ENCODE results near the gene MYO6.

DNA sequence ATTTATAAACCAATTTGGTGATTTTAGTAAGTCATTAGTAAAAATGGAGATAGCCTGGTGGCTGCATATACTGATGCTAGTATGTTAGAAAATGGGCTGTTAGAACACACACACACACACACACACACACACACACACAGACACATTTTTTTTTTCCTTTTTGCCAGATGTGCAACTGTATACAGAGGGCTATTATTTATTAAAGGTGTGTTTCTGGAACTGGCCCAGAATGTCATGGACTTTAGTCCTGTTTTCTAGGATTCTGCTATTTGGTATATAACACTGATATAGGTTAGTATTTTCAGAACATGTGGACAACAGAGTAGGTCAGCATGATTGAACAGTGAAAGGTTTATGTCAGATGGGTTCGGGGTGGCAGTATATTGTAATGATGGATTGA lies 12.4 kb downstream of the MYO6 start:
- TF ChIP-seq, protein P1, sequence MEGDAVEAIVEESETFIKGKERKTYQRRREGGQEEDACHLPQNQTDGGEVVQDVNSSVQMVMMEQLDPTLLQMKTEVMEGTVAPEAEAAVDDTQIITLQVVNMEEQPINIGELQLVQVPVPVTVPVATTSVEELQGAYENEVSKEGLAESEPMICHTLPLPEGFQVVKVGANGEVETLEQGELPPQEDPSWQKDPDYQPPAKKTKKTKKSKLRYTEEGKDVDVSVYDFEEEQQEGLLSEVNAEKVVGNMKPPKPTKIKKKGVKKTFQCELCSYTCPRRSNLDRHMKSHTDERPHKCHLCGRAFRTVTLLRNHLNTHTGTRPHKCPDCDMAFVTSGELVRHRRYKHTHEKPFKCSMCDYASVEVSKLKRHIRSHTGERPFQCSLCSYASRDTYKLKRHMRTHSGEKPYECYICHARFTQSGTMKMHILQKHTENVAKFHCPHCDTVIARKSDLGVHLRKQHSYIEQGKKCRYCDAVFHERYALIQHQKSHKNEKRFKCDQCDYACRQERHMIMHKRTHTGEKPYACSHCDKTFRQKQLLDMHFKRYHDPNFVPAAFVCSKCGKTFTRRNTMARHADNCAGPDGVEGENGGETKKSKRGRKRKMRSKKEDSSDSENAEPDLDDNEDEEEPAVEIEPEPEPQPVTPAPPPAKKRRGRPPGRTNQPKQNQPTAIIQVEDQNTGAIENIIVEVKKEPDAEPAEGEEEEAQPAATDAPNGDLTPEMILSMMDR (optimal IDR thresholded peaks at IDR 0.05 in 1 of 3, IDR thresholded peaks at IDR 0.05 in 1 of 3, conservative IDR thresholded peaks at IDR 0.05 in 1 of 3; ENCODE audit: extremely low read depth in 1 of 3, insufficient read depth in 2 of 3, low read length in 3 of 3), result no peak
- no peak for TF ChIP-seq EZH2 (IDR thresholded peaks at IDR 0.05; ENCODE audit: low read length)
